GM19023 (cell line): Measurements from ENCODE around the gene TMEM131.
"Not testable (repeated sequence)": the region's sequence is repeated elsewhere in the genome, so short reads cannot be mapped to it uniquely, and the experiment has no call there.

Experiments used
- ATAC-seq: cut with Tn5 transposase; IDR thresholded peaks from one replicate; pipeline ENCODE4 v1.9.1; 2021; ENCODE audit warnings: mild to moderate bottlenecking, moderate library complexity; ENCODE audit not compliant: unreplicated experiment

The TMEM131 gene

DNA sequence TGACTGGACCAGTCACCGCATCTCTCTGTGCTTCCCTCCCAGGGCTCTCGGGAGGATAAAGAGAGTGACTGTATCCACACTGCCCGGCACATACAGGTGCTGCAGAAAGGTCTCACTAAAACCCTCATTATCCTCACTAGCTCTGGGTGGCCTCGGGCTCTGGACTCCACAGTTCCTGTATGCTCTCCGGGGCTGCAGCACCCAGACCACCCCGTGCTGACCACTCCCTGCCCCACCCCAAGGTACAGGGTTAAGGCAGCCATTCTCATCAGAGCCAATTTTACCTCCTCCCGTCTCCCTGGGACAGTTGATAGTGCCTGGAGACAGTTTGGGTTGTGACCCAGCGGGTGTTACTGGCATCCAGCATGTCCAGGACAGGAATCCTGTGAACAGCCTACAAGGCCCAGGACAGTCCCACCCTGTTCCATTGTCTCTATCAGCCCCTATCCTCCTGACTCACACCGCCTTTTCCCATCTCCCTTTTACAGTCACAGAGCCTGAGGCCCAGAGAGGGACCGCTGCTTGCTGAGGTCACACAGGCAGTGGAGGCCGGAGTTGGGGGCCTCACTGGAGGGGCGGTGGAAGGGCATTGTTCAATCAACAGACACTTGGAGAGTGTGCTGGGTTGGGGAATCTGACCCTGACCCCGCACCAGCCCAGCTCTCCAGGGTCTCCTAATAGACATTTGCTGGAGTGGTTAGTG lies 280.6 kb downstream of the TMEM131 start:
- ATAC-seq: no peak

DNA sequence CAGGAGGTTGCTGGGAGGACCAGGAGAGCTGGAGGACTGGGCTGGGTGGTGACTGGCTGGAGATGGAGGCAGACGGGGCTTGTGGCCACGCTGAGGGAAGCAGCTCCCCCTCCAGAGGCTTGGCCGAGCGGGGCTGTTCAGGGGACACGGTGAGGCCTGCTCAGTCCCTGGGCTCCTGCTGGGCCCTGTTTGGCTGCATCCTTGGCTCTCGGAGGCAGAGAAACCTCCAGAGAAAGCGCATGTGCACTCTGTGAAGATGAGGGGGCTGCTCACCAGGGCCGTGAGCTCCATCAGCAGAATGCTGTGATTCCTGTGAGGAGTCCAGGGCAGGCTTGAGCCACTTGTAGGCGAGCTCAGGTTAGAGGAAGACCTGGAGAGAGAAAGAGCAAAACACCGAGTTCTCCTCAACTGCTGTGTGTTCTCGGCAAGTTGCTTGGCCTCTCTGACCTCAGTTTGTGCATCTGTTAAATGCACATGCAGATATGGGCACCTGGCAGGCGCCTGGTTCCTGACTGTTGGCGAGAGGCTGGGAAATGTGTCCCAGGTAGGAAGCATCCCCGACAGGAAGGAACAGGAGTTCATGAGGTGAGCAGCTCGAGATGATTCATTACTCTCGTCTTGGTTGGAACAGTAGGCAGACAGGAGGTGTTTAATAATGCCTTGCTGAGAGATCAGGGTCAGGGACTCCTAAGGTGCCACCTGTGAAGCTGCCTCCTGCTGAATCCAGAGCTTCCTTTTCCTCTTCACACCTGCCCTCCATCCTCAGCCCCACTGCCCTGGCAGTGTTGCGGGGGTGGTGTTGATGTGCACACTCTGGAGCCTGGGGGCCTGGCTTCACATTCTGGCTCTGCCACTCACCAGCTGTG lies 281.4 kb downstream of the TMEM131 start:
- no peak for ATAC-seq

DNA sequence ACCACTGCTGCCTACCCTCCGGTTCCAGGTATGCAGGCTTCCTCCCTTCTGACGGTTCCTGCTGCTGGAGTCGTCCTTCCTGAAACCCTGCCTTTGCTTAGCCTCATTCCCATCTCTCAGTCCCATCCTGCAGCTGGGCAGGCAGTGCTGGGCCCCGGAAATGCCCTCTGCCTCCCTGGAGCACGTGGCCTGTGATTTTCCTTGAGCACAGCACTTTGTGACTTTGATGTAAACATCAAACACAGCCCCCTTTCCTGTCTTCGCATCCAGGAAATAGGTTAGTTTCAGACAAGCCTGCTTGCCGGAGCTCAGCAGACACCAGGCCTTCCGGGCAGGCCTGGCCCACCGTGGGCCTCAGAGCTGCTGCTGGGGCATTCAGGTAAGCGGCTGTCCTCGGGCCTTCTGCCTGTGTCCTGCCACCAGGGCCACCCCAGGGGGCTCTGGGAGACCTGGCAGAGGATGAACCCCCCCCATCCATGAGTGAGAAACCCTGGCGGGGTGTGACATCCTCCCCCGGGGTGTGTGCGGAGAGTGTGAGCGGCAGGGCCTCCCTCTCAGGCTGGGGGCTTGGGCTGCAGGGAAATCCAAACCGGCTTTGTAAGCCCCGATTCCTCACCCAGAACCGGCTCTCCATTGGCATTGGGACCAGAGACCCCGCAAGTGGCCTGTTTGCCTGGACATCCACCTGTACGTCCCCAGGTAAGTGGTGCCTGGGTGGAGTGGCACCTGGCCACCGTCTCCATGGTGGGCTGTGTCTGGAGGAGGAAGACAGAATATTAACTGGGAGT lies 282.3 kb downstream of the TMEM131 start, which contains the start of gene ZAP70:
TSS of gene ZAP70 (plus strand) at position 281 of the 788 bp plus-strand sequence. CDS start 10,461 bp downstream, outside the sequence.
- ATAC-seq: no peak

DNA sequence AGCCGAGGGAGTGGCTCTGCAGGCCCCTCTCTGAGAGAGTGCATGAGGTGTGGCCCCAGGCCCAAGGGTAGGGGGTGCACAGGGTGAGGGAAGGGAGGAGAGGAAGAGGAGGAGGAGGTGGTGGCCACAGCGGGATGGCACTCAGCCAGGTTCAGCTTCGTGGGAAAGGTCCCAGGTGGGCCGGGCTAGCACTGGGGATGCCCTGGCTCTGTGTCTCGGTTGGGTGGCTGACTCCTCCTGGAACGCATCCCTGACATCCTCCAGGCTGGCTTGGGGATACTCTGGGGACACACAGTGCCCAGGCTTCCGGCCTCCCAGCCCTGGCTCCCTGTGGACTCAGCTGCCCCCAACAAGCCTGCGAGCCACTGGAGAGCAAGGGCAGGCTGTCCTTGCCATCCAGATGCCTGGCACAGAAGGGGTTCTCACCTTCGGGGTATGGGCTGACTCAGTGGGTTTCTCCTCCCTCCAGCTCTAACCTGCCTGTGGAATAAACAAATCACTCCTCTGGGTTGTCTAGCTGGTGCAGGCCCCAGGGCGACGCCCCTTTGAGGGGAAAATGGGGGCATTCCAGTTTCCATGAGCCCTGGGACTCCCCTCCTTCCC lies 283.0 kb downstream of the TMEM131 start:
- ATAC-seq: no peak

DNA sequence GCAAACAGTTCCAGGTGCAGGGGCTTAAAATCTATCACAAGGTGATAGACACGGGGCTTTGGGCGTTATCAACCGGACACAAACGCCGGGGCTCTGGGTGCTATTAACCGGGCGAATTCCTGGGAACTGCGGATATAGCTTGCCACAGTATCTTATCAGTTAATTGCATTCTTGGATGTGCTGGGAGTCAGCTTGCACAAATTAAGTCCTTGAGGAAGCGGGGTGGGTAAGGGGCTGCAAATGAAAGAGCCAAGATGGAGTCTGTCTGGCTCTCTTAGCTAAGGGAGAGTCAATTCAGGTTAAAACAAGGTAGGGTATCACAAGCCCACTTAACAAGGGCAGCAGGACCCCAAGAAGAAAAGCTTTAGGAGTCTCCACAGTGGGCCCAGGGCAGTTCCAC lies 283.6 kb downstream of the TMEM131 start:
- ATAC-seq: not testable (repeated sequence)

DNA sequence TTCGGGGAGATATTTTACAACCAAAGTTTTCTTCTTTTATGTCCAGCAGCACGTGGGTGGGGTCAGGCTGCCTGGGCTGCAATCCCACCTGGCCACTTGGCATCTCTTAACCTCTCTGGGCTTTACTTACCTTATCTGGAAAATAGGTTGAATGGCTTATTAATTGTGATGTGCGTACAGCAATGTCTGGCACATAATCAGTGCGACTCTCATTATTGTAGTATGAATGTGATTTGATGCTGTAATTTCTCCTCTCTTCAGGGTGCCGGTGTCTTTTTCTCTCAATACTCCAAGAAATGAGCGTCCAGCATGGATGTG lies 284.4 kb downstream of the TMEM131 start:
- no peak for ATAC-seq

DNA sequence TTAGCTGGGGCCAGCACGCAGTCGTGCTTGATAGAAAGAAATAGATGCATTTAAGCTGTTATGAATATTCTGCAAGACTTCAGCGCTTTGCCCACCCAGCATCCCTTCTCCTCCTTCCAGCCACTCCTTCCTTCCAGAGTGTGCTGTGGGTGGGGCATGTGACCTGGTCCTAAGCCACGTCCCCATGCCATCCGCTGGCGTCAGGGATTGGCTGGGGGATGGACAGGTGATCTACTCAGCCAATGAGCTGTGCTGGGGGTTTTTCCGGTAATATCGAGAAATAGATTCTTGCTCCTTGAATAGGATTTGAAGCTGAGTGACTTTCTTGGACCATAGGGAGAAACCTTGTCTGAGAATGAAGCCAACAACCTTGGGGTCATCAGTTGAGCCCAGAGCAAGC lies 287.1 kb downstream of the TMEM131 start:
- ATAC-seq: no peak

DNA sequence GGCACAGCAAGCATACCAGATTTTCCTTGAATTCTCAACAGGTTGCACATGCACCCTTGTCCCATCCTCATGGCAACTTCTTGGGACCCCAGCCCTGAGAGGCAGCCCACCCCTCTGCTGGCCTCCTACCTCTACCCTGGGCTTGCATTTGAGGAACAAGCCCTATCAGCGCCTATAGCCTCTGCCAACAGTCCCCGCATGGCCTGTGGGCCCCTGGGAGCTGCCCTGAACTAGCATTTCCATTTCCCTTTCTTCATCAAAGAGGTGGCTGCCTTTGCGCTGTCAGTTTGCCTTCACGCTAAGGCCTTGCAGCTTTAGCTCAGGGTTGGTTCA lies 287.7 kb downstream of the TMEM131 start:
- ATAC-seq: no peak

DNA sequence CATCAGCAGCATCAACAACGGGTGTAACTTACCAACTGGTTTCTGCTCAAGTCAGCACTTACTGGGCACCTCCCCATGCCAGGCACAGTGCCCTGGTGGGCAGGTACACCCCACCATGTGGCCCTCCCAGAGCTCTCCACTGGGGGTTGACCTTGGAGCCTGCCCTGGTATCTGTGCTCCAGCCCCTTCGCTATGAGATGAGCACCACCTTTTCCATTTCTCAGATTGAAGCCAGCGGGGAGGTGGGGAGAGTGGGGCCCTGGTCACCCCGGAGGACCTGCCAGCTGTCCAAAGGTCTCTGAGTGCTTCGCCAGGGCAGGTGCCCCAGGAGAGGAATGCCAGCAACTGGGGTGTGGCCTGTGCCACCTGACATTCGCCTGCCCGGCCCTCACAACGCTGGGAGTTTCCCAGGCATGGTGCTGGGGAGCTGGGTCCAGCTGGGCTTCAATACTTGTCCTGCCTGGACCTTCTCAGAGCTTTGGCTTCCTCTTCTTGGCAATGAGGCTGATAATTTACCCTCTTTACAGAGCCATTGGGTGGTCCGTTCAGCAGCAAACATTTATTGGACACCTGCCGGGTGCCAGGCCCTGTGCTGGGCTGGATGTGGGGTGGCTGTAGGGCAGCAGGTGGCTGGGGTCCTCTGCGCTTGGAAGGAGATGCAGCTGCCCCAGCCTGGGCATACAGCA lies 288.2 kb downstream of the TMEM131 start:
- no peak for ATAC-seq

DNA sequence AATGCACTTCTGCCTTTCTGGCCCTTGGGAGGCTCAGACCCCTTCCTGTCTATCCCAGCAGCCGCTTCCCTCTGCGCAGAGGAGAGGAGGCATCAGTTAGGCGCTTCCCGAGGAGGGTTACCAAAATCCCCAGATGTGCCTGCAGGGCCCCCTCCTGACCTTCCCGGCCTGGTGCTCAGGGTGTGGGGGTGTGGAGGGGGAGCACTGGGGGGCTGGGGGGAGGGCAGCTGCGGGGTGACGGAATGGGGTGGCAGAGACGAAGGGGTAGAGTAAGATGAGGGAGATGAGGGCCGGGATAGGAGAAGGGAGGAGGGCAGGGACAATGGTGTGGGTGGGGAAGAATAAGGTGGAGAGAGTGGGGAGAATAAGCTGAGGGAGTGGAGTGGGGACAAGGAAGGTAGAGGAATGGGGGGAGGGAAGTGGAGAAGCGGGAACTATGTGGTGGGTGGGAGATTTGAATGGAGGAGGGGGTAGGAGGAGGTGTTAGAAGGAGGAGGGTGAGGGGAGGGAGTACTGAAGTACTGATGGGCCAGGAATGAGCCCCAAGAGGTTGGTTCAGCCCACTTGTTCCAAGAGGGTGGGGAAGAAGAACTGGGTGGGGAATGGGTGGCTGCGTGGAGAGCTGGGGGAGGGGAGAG lies 288.9 kb downstream of the TMEM131 start:
- ATAC-seq: no peak
